Calu3 (cell line): ENCODE data around the gene GAS2L1. TPM values are rescaled to one million over a fixed set of nuclear protein-coding genes. Genes with fewer than 3 reads are reported as not detected.

Experiments used
- BruUV-seq: library from RNA; stranded (reverse); fragments of 400-500 nt; replicated peaks from 2 replicates; lab custom pipeline; 2021; lab: Mats Ljungman, UMichigan
- CTCF ChIA-PET: fragments of 300-600 bp; sonication (Branson Sonifier 250); formaldehyde crosslinking; loops from one replicate; lab custom pipeline; 2022; ENCODE audit warnings: antibody characterized with exemption; lab: Charles Lee
- DNase-seq: peaks from one replicate; pipeline ENCODE4 v3.0.0; 2022
- H3K27ac Mint-ChIP-seq: one replicate; pipeline ENCODE4 v1.8.0; 2022; ENCODE audit warnings: mixed read lengths; ENCODE audit not compliant: unreplicated experiment
- H3K27me3 Mint-ChIP-seq: one replicate; pipeline ENCODE4 v1.8.0; 2022; ENCODE audit warnings: mixed read lengths; ENCODE audit not compliant: unreplicated experiment
- H3K36me3 Mint-ChIP-seq: one replicate; pipeline ENCODE4 v1.8.0; 2022; ENCODE audit warnings: mild to moderate bottlenecking, moderate library complexity, mixed read lengths; ENCODE audit not compliant: insufficient read depth, unreplicated experiment
- H3K4me1 Mint-ChIP-seq: one replicate; pipeline ENCODE4 v1.8.0; 2022; ENCODE audit warnings: mild to moderate bottlenecking, low read depth, mixed read lengths; ENCODE audit not compliant: unreplicated experiment
- H3K4me3 Mint-ChIP-seq: one replicate; pipeline ENCODE4 v1.8.0; 2022; ENCODE audit warnings: mild to moderate bottlenecking, low read depth, moderate library complexity, mixed read lengths; ENCODE audit not compliant: unreplicated experiment
- H3K9me3 Mint-ChIP-seq: one replicate; pipeline ENCODE4 v1.8.0; 2022; ENCODE audit warnings: low read depth, mixed read lengths; ENCODE audit not compliant: unreplicated experiment
- CTCF ChIP-seq: fragments of 200-600 bp; IDR thresholded peaks from one replicate; pipeline ENCODE4 v1.8.0; 2022; ENCODE audit warnings: antibody characterized with exemption; ENCODE audit not compliant: unreplicated experiment
- intact Hi-C: fragments of 100-400 bp; cut with micrococcal nuclease; formaldehyde crosslinking; loops from one replicate; pipeline ENCODE4 v1.10.0; 2022; ENCODE audit not compliant: unreplicated experiment
- total RNA-seq: library from RNA; stranded (reverse); gene quantifications from 2 replicates; pipeline ENCODE4 v1.2.3, GENCODE V29; 2022

The GAS2L1 gene
- total RNA-seq, 1 experiment from 2014 or later, result 16.9 TPM

- CTCF ChIA-PET, result interaction anchor here (0.6 kb wide), 1 partner anchor 278 kb away, joined by 4 read pairs; no protein-coding TSS in a partner anchor
- peaks cover 39% of the 10 kb centered on the region for H3K36me3 Mint-ChIP-seq
- peaks cover 29% of the 10 kb centered on the region for H3K27me3 Mint-ChIP-seq
- peak overlapping the region; percentile 41 for H3K4me3 Mint-ChIP-seq
- no peaks in the 10 kb centered on the region for H3K9me3 Mint-ChIP-seq
- intact Hi-C loops, result no loop called here
- BruUV-seq, result no TSS peak
- peak overlapping the region; percentile 83 for H3K27ac Mint-ChIP-seq
- H3K4me1 Mint-ChIP-seq, result peaks cover 41% of the 10 kb centered on the region
- TF ChIP-seq CTCF, result no peak
- DNase-seq, result no peak
Observed at GRCh38 chr22:29311464-29312217, 5.2 kb downstream of the GAS2L1 start.

- intact Hi-C loops, result no loop called here
- peaks cover 41% of the 10 kb centered on the region for H3K4me1 Mint-ChIP-seq
- TF ChIP-seq CTCF, result no peak
- peaks cover 38% of the 10 kb centered on the region for H3K27me3 Mint-ChIP-seq
- no peak for DNase-seq
- BruUV-seq, result TSS peak; percentile 26
- CTCF ChIA-PET, result no interaction called here
- H3K9me3 Mint-ChIP-seq, result no peaks in the 10 kb centered on the region
- H3K36me3 Mint-ChIP-seq, result peaks cover 34% of the 10 kb centered on the region
- no peak overlapping the region for H3K4me3 Mint-ChIP-seq
- H3K27ac Mint-ChIP-seq, result peak overlapping the region; percentile 83
Observed at GRCh38 chr22:29312218-29313125, 6.0 kb downstream of the GAS2L1 start.

- Mint-ChIP-seq H3K27ac (no peak overlapping the region), H3K36me3 (peaks cover 30% of the 10 kb centered on the region), H3K4me3 (no peak overlapping the region), H3K27me3 (peaks cover 40% of the 10 kb centered on the region), H3K9me3 (no peaks in the 10 kb centered on the region), H3K4me1 (peaks cover 41% of the 10 kb centered on the region)
- DNase-seq, result no peak
- CTCF ChIA-PET, result no interaction called here
- peak; percentile 50 for TF ChIP-seq CTCF
- intact Hi-C loops, result no loop called here
- no TSS peak for BruUV-seq
Observed at GRCh38 chr22:29313126-29313575, 6.7 kb downstream of the GAS2L1 start.

GRCh38 chr22:29313576-29314466 is 7.4 kb downstream of the GAS2L1 start:
- intact Hi-C loops, result no loop called here
- no peak for DNase-seq
- H3K27ac Mint-ChIP-seq, result no peak overlapping the region
- CTCF ChIA-PET, result no interaction called here
- H3K4me3 Mint-ChIP-seq, result peak overlapping the region; percentile 38
- peaks cover 26% of the 10 kb centered on the region for H3K36me3 Mint-ChIP-seq
- H3K9me3 Mint-ChIP-seq, result no peaks in the 10 kb centered on the region
- peaks cover 40% of the 10 kb centered on the region for H3K27me3 Mint-ChIP-seq
- no TSS peak for BruUV-seq
- peaks cover 38% of the 10 kb centered on the region for H3K4me1 Mint-ChIP-seq
- no peak for TF ChIP-seq CTCF
